ENCODE data around the gene EXOSC7. TPM values are rescaled to one million over a fixed set of nuclear protein-coding genes. Genes with fewer than 3 reads are reported as not detected.

Gene EXOSC7
- total and polyA plus RNA-seq, 2 donors (not counting 1 experiment from before 2014, with no cell fraction given) = 25.5 to 40.0 TPM

GRCh38 chr3:45048244-45048643, 72.2 kb downstream of the EXOSC7 start:
- WGBS (ENCODE audit: insufficient coverage) = 79% methylated on average over 4 of the region's 4 CpGs
- no peaks in the 10 kb centered on the region for H3K4me1 ChIP-seq (ENCODE audit: control insufficient read depth in 2 of 2, insufficient read depth in 2 of 2, low read length in 2 of 2)
- no peaks in the 10 kb centered on the region for H4K20me1 ChIP-seq (ENCODE audit: control insufficient read depth, insufficient read depth, low read length, poor library complexity, severe bottlenecking)
- H3K27me3 ChIP-seq (replicated peaks in 1 of 4; ENCODE audit: control extremely low read depth in 1 of 4, control insufficient read depth in 3 of 4, insufficient read depth in 4 of 4, low read length in 3 of 4) = peaks cover 0 to 6% (median 4%) of the 10 kb centered on the region in 4 experiments
- Mint-ChIP-seq H3K4me3 (no peak overlapping the region), H3K4me1 (no peaks in the 10 kb centered on the region), H3K27me3 (peaks cover 40% of the 10 kb centered on the region), H3K9me3 (ENCODE audit: insufficient read depth) (no peaks in the 10 kb centered on the region), H3K27ac (no peak overlapping the region)
- ChIA-PET POLR2A (no interaction called here), CTCF (interaction anchor here (0.6 kb wide), 1 partner anchor 1021 kb away, joined by 3 read pairs; no protein-coding TSS in a partner anchor)
- no peaks in the 10 kb centered on the region for H3K79me2 ChIP-seq (ENCODE audit: control insufficient read depth, insufficient read depth, low read length)
- no peak for ATAC-seq (ENCODE audit: low read depth)
- H3K36me3 ChIP-seq (replicated peaks in 1 of 2; ENCODE audit: control extremely low read depth in 1 of 2, control insufficient read depth in 1 of 2, extremely low read depth in 1 of 2, insufficient read depth in 2 of 2, low read length in 1 of 2) = no peaks in the 10 kb centered on the region
- H3K4me3 ChIP-seq (ENCODE audit: control extremely low read depth in 1 of 5, extremely low read depth in 1 of 5, insufficient read depth in 1 of 5, low read depth in 2 of 5, low read length in 4 of 5) = no peak overlapping the region
- no peak overlapping the region for H3K9ac ChIP-seq (ENCODE audit: low read length)
- H3K9me3 ChIP-seq (ENCODE audit: control extremely low read depth in 1 of 3, control insufficient read depth in 2 of 3, insufficient read depth in 1 of 3, low read length in 2 of 3) = no peaks in the 10 kb centered on the region
- intact Hi-C loops (cut with micrococcal nuclease) = no loop called here
- H3K27ac ChIP-seq (ENCODE audit: low read length in 2 of 2) = no peak overlapping the region
- DNase-seq = no peak
- TF ChIP-seq CTCF (IDR thresholded peaks at IDR 0.05) = no peak
- TF ChIP-seq EZH2 (IDR thresholded peaks at IDR 0.05; ENCODE audit: borderline replicate concordance, insufficient read depth, low read depth, low read length, poor library complexity, severe bottlenecking) = no peak
- H3K4me2 ChIP-seq (replicated peaks; ENCODE audit: low read depth, low read length, poor library complexity, severe bottlenecking) = no peak overlapping the region
- no peak overlapping the region for H2AFZ ChIP-seq (ENCODE audit: insufficient read depth, low read depth, low read length, poor library complexity, severe bottlenecking)

- H4K20me1 ChIP-seq (ENCODE audit: control insufficient read depth, insufficient read depth, low read length, poor library complexity, severe bottlenecking) = no peaks in the 10 kb centered on the region
- H3K4me3 ChIP-seq (ENCODE audit: control extremely low read depth in 1 of 5, extremely low read depth in 1 of 5, insufficient read depth in 1 of 5, low read depth in 2 of 5, low read length in 4 of 5) = no peak overlapping the region
- H3K36me3 ChIP-seq (replicated peaks in 1 of 2; ENCODE audit: control extremely low read depth in 1 of 2, control insufficient read depth in 1 of 2, extremely low read depth in 1 of 2, insufficient read depth in 2 of 2, low read length in 1 of 2) = no peaks in the 10 kb centered on the region
- H3K27ac ChIP-seq (ENCODE audit: low read length in 2 of 2) = no peak overlapping the region
- DNase-seq (no peak), ATAC-seq (ENCODE audit: low read depth) (no peak)
- CTCF ChIA-PET = interaction anchor here (0.8 to 1.3 kb wide), 3 partner anchors 9 to 12 kb away, joined by 4 to 6 read pairs (median 4); no protein-coding TSS in a partner anchor
- no peak overlapping the region for H3K4me3 Mint-ChIP-seq
- H3K79me2 ChIP-seq (ENCODE audit: control insufficient read depth, insufficient read depth, low read length) = no peaks in the 10 kb centered on the region
- H3K4me1 ChIP-seq (ENCODE audit: control insufficient read depth in 2 of 2, insufficient read depth in 2 of 2, low read length in 2 of 2) = no peaks in the 10 kb centered on the region
- WGBS (ENCODE audit: insufficient coverage) = 84% methylated on average over 2 of the region's 4 CpGs
- H3K27me3 ChIP-seq (replicated peaks in 1 of 4; ENCODE audit: control extremely low read depth in 1 of 4, control insufficient read depth in 3 of 4, insufficient read depth in 4 of 4, low read length in 3 of 4) = peaks cover 0 to 6% (median 4%) of the 10 kb centered on the region in 4 experiments
- H3K27me3 Mint-ChIP-seq = peaks cover 44% of the 10 kb centered on the region
- H3K9ac ChIP-seq (ENCODE audit: low read length) = no peak overlapping the region
- no peak overlapping the region for H3K27ac Mint-ChIP-seq
- no peaks in the 10 kb centered on the region for H3K4me1 Mint-ChIP-seq
- intact Hi-C loops (cut with micrococcal nuclease) = no loop called here
- no peak for TF ChIP-seq EZH2 (IDR thresholded peaks at IDR 0.05; ENCODE audit: borderline replicate concordance, insufficient read depth, low read depth, low read length, poor library complexity, severe bottlenecking)
- TF ChIP-seq CTCF (IDR thresholded peaks at IDR 0.05) = no peak
- no peak overlapping the region for H3K4me2 ChIP-seq (replicated peaks; ENCODE audit: low read depth, low read length, poor library complexity, severe bottlenecking)
- H2AFZ ChIP-seq (ENCODE audit: insufficient read depth, low read depth, low read length, poor library complexity, severe bottlenecking) = no peak overlapping the region
- POLR2A ChIA-PET = no interaction called here
- no peaks in the 10 kb centered on the region for H3K9me3 Mint-ChIP-seq (ENCODE audit: insufficient read depth)
- no peaks in the 10 kb centered on the region for H3K9me3 ChIP-seq (ENCODE audit: control extremely low read depth in 1 of 3, control insufficient read depth in 2 of 3, insufficient read depth in 1 of 3, low read length in 2 of 3)
These were observed 73.8 kb downstream of the EXOSC7 start for GRCh38 chr3:45049807-45050206.
